ENCODE data around the gene PREPL.

GRCh38 chr2:44267796-44268648 lies 93.3 kb downstream of the PREPL start:
- TF ChIP-seq CTCF (IDR thresholded peaks at IDR 0.05; ENCODE audit: insufficient read depth, low read length, poor library complexity, severe bottlenecking) = no peak
- no peak for TF ChIP-seq EZH2phosphoT487 (conservative IDR thresholded peaks at IDR 0.05; ENCODE audit: low read length)

All from SU-DHL-6 (cell line).